Prostate gland (tissue), 2 donors: ENCODE data around the gene DDX19B. TPM values are rescaled to one million over a fixed set of nuclear protein-coding genes. Genes with fewer than 3 reads are reported as not detected.
"Not testable (repeated sequence)": the region's sequence is repeated elsewhere in the genome, so short reads cannot be mapped to it uniquely, and the experiment has no call there.

ENCODE experiments used
- DNase-seq: peaks from one replicate; pipeline ENCODE4 v3.0.0-alpha.2; 2019; ENCODE audit warnings: low spot score
- H3K27ac ChIP-seq, 2 donors: fragments of 200-600 bp; sonication (generic); 2 replicates each; pipeline ENCODE4 v1.5.1; 2017 to 2019
- H3K27me3 ChIP-seq: fragments of 200-600 bp; sonication (generic); replicated peaks from 2 replicates; pipeline ENCODE4 v1.5.1; 2019; ENCODE audit not compliant: insufficient read depth
- H3K36me3 ChIP-seq, 2 donors: fragments of 200-600 bp; sonication (generic); 1 replicate in 1 of 2; 2 replicates in 1 of 2; pipeline versions ENCODE4 v1.5.1 to v1.8.1; 2017 to 2019
- H3K4me1 ChIP-seq: fragments of 200-600 bp; sonication (generic); replicated peaks from 2 replicates; pipeline ENCODE4 v1.5.1; 2019
- H3K4me3 ChIP-seq, 2 donors: fragments of 200-600 bp; sonication (generic); 2 replicates each; pipeline ENCODE4 v1.5.1; 2017 to 2019
- H3K9me3 ChIP-seq: fragments of 200-600 bp; sonication (generic); 2 replicates; pipeline ENCODE4 v1.5.1; 2017
- POLR2A ChIP-seq: fragments of 450-650 bp; IDR thresholded peaks from one replicate; pipeline ENCODE4 v1.6.1; 2016; ENCODE audit warnings: antibody characterized with exemption, mild to moderate bottlenecking
- POLR2AphosphoS5 ChIP-seq: sonication (generic); formaldehyde crosslinking; IDR thresholded peaks from one replicate; pipeline ENCODE4 v1.6.1; 2017; ENCODE audit warnings: antibody characterized with exemption
- WGBS: methylation state at CpG from one replicate; pipeline ENCODE4 v1.1.5; 2018; 5-methylcytosine and 5-hydroxymethylcytosine counted together
- intact Hi-C: fragments of 100-400 bp; cut with DNase I; formaldehyde crosslinking; loops from one replicate; pipeline ENCODE4 v1.14.2; 2022
- total RNA-seq, 2 donors: library from RNA; depleted of rRNA; stranded (reverse); fragments of >200 nt; gene quantifications; one replicate each; pipeline ENCODE4 v1.1.0, GENCODE V29; 2016
- TF ChIP-seq, protein P1 (sequence below), 4 experiments: fragments of 200-600 bp in 2 of 4; fragments of 450-650 bp in 2 of 4; sonication (generic) in 2 of 4; IDR thresholded peaks; 1 replicate in 3 of 4; 2 replicates in 1 of 4; pipeline ENCODE4 v1.5.1; 2016 to 2019; ENCODE audit warnings: antibody characterized with exemption in 4 of 4, mild to moderate bottlenecking in 2 of 4, moderate library complexity in 2 of 4

DDX19B gene
- total RNA-seq, 2 donors from 2014 or later = 27.4 to 37.0 TPM

DNA sequence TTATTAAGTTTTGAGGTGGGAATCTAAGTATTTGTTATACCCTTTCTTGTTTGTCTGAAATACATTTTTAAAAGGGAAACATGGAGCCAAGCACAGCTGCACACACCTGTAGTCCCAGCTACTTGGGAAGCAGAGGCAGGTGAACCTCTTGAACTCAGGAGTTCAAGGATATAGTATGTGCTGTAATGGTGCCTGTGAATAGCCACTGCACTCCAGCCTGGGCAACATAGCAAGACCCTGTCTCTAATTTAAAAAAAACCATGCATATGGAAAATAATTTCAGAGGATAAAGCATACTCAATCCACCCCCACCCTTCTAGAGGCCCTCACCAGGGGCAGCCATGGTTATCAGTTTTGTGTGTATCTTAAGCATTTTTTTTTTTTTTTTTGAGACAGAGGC lies 3.4 kb upstream of the DDX19B start:
- H3K27ac ChIP-seq = no peak overlapping the region
- no peak overlapping the region for H3K4me3 ChIP-seq
- H3K9me3 ChIP-seq = no peaks in the 10 kb centered on the region
- H3K36me3 ChIP-seq = no peaks in the 10 kb centered on the region
- TF ChIP-seq POLR2AphosphoS5 (no peak), POLR2A (no peak)
- TF ChIP-seq, protein P1, sequence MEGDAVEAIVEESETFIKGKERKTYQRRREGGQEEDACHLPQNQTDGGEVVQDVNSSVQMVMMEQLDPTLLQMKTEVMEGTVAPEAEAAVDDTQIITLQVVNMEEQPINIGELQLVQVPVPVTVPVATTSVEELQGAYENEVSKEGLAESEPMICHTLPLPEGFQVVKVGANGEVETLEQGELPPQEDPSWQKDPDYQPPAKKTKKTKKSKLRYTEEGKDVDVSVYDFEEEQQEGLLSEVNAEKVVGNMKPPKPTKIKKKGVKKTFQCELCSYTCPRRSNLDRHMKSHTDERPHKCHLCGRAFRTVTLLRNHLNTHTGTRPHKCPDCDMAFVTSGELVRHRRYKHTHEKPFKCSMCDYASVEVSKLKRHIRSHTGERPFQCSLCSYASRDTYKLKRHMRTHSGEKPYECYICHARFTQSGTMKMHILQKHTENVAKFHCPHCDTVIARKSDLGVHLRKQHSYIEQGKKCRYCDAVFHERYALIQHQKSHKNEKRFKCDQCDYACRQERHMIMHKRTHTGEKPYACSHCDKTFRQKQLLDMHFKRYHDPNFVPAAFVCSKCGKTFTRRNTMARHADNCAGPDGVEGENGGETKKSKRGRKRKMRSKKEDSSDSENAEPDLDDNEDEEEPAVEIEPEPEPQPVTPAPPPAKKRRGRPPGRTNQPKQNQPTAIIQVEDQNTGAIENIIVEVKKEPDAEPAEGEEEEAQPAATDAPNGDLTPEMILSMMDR (IDR thresholded peaks at IDR 0.05) = no peak
- no peaks in the 10 kb centered on the region for H3K4me1 ChIP-seq
- intact Hi-C loops = loop anchor here (5.0 kb wide), 1 partner anchor 52 kb away; the partner anchor contains the start of gene DDX19A
- no peak for DNase-seq
- H3K27me3 ChIP-seq = no peaks in the 10 kb centered on the region

DNA sequence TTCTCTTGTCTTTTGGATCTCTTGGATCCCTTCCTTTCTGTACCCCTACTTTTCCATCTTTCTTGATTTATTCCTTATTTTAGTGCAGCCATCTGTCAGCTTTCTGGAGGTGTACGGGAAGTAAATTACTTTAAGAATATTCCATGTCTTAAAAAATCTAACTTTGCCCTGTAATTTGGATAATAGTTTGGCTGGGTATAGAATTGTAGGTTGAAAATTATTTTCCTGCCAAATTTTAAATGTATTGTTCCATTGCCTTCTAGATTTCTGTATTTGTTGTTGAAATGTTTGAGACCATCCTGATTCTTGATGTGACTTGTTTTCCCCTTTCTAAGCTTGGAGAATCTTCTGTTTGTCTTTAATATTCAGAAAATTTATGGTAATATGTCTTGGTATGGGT lies 2.1 kb downstream of the DDX19B start:
- TF ChIP-seq, protein P1 (IDR thresholded peaks at IDR 0.05) = no peak
- TF ChIP-seq POLR2A = no peak
- no peak for TF ChIP-seq POLR2AphosphoS5
- no peak overlapping the region for H3K4me3 ChIP-seq
- H3K27ac ChIP-seq = no peak overlapping the region
- intact Hi-C loops = no loop called here
- 97% methylated on average over 1 of the region's 1 CpG for WGBS
- no peaks in the 10 kb centered on the region for H3K27me3 ChIP-seq
- no peaks in the 10 kb centered on the region for H3K9me3 ChIP-seq
- no peak for DNase-seq
- no peaks in the 10 kb centered on the region for H3K4me1 ChIP-seq
- H3K36me3 ChIP-seq = no peaks in the 10 kb centered on the region

DNA sequence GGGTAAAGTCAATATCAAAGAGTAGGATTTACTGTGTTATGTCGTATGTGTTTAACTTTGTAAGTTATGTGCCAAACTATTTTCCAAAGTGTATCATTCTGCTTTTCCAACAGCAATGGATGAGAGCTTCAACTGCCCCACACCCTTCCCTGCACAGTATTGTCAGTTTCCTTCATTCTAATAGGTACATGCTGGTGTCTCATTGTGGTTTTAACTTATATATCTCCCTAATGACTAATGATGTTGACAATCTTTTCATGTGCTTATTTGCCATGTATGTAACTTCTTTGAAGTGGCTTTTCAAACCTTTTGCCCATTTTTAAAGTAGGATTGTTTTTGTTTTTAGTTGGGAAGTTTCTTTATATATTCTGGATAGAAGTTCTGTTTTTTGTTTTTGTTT lies 3.8 kb downstream of the DDX19B start:
- Histone ChIP-seq H3K36me3 (no peaks in the 10 kb centered on the region), H3K9me3 (no peaks in the 10 kb centered on the region), H3K27me3 (no peaks in the 10 kb centered on the region), H3K27ac (no peak overlapping the region), H3K4me1 (no peaks in the 10 kb centered on the region), H3K4me3 (no peak overlapping the region)
- TF ChIP-seq, protein P1 (IDR thresholded peaks at IDR 0.05) = no peak
- TF ChIP-seq POLR2AphosphoS5 = no peak
- no peak for TF ChIP-seq POLR2A
- intact Hi-C loops = no loop called here
- DNase-seq = no peak
- WGBS = 34% methylated on average over 1 of the region's 1 CpG

- Histone ChIP-seq H3K27me3 (no peaks in the 10 kb centered on the region), H3K4me3 (no peak overlapping the region), H3K36me3 (no peaks in the 10 kb centered on the region), H3K4me1 (no peaks in the 10 kb centered on the region), H3K9me3 (no peaks in the 10 kb centered on the region), H3K27ac (no peak overlapping the region)
- intact Hi-C loops = no loop called here
- DNase-seq = no peak
- TF ChIP-seq POLR2A (no peak), POLR2AphosphoS5 (no peak)
- TF ChIP-seq, protein P1 (IDR thresholded peaks at IDR 0.05) = no peak
- 73% methylated on average over 3 of the region's 3 CpGs for WGBS
Observed at GRCh38 chr16:70304892-70305448, 6.0 kb downstream of the DDX19B start.

- intact Hi-C loops = no loop called here
- Histone ChIP-seq H3K4me1 (no peaks in the 10 kb centered on the region), H3K36me3 (no peaks in the 10 kb centered on the region), H3K9me3 (no peaks in the 10 kb centered on the region), H3K27me3 (no peaks in the 10 kb centered on the region), H3K27ac (no peak overlapping the region), H3K4me3 (no peak overlapping the region)
- DNase-seq = no peak
- WGBS = 99% methylated on average over 2 of the region's 2 CpGs
- TF ChIP-seq POLR2AphosphoS5 (no peak), POLR2A (no peak)
- TF ChIP-seq, protein P1 (IDR thresholded peaks at IDR 0.05) = no peak
Observed at GRCh38 chr16:70306880-70307279, 7.9 kb downstream of the DDX19B start.

- H3K27ac ChIP-seq, H3K4me3 ChIP-seq, H3K36me3 ChIP-seq, intact Hi-C loops, H3K27me3 ChIP-seq, H3K9me3 ChIP-seq, H3K4me1 ChIP-seq, DNase-seq: not testable (repeated sequence)
- WGBS = 97% methylated on average over 2 of the region's 2 CpGs
Observed at GRCh38 chr16:70307726-70308125, 8.7 kb downstream of the DDX19B start.
